Measurements from ENCODE around the gene ST8SIA1.

The ST8SIA1 gene

GRCh38 chr12:22283508-22283907, 51.0 kb downstream of the ST8SIA1 start:
- no peak for DNase-seq (ENCODE audit: low spot score)

GRCh38 chr12:22283006-22283506, 51.5 kb downstream of the ST8SIA1 start:
- no peak for DNase-seq (ENCODE audit: low spot score)

GRCh38 chr12:22282283-22282682, 52.2 kb downstream of the ST8SIA1 start:
- DNase-seq (ENCODE audit: low spot score): no peak

- DNase-seq (ENCODE audit: low spot score): no peak
Observed at GRCh38 chr12:22276867-22277266, 57.6 kb downstream of the ST8SIA1 start.

GRCh38 chr12:22276313-22276712, 58.2 kb downstream of the ST8SIA1 start:
- no peak for DNase-seq (ENCODE audit: low spot score)

- DNase-seq (ENCODE audit: low spot score): no peak
Observed at GRCh38 chr12:22275843-22276242, 58.7 kb downstream of the ST8SIA1 start.

- no peak for DNase-seq (ENCODE audit: low spot score)
Observed at GRCh38 chr12:22272335-22273151, 62.0 kb downstream of the ST8SIA1 start.

- no peak for DNase-seq (ENCODE audit: low spot score)
Observed at GRCh38 chr12:22271023-22271422, 63.5 kb downstream of the ST8SIA1 start.

GRCh38 chr12:22268973-22269372, 65.5 kb downstream of the ST8SIA1 start:
- DNase-seq (ENCODE audit: low spot score): no peak

GRCh38 chr12:22268406-22268805, 66.1 kb downstream of the ST8SIA1 start:
- no peak for DNase-seq (ENCODE audit: low spot score)

- DNase-seq (ENCODE audit: low spot score): no peak
Observed at GRCh38 chr12:22266101-22266500, 68.4 kb downstream of the ST8SIA1 start.

- DNase-seq (ENCODE audit: low spot score): no peak
Observed at GRCh38 chr12:22264380-22264779, 70.1 kb downstream of the ST8SIA1 start.

- DNase-seq (ENCODE audit: low spot score): no peak
Observed at GRCh38 chr12:22262309-22262708, 72.2 kb downstream of the ST8SIA1 start.

- no peak for DNase-seq (ENCODE audit: low spot score)
Observed at GRCh38 chr12:22257100-22257499, 77.4 kb downstream of the ST8SIA1 start.

- no peak for DNase-seq (ENCODE audit: low spot score)
Observed at GRCh38 chr12:22256605-22257004, 77.9 kb downstream of the ST8SIA1 start.

GRCh38 chr12:22256041-22256441, 78.5 kb downstream of the ST8SIA1 start:
- DNase-seq (ENCODE audit: low spot score): no peak

- DNase-seq (ENCODE audit: low spot score): no peak
Observed at GRCh38 chr12:22255097-22255496, 79.4 kb downstream of the ST8SIA1 start.

- DNase-seq (ENCODE audit: low spot score): no peak
Observed at GRCh38 chr12:22254478-22254877, 80.0 kb downstream of the ST8SIA1 start.

GRCh38 chr12:22252057-22252456, 82.5 kb downstream of the ST8SIA1 start:
- no peak for DNase-seq (ENCODE audit: low spot score)

- DNase-seq (ENCODE audit: low spot score): no peak
Observed at GRCh38 chr12:22250762-22251161, 83.7 kb downstream of the ST8SIA1 start.

- no peak for DNase-seq (ENCODE audit: low spot score)
Observed at GRCh38 chr12:22248571-22249115, 85.9 kb downstream of the ST8SIA1 start.

GRCh38 chr12:22248121-22248520, 86.4 kb downstream of the ST8SIA1 start:
- no peak for DNase-seq (ENCODE audit: low spot score)

GRCh38 chr12:22246217-22246846, 88.2 kb downstream of the ST8SIA1 start:
- no peak for DNase-seq (ENCODE audit: low spot score)

Measured in HuH-7 (cell line).